ENCODE results near the gene RAB3A. TPM values are rescaled to one million over a fixed set of nuclear protein-coding genes. Genes with fewer than 3 reads are reported as not detected.
"Not testable (repeated sequence)": the region's sequence is repeated elsewhere in the genome, so short reads cannot be mapped to it uniquely, and the experiment has no call there.

RAB3A gene
- total and polyA plus RNA-seq, 8 donors = 0.87 to 2.2 (median 2.0) TPM; not detected in 1

DNA sequence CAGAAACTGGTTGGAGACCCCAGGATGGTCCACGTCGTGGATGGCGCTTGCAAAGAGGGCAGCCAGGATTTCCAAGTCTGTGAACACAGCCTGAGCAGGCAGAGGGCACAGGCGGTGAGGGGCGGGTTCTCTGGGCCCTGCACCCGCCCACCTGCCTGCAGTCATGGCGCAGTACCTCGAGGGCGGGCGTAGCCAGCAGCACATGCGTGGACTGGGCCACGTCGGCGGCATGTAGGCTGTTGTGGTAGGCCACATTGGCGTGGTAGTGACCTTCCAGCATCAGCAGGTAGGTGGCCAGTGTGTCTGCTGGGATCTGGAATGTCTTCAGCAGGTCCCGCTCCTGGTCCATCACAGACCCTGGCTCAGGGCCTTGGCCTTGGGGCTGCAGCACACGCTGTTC is 14.3 kb upstream of the RAB3A start:
- peaks cover 0 to 32% (median 21%) of the 10 kb centered on the region in 3 donors for H3K27me3 ChIP-seq
- DNase-seq = no peak
- WGBS, 5 donors = 72 to 85% (median 81%) methylated on average over 17 of the region's 17 CpGs
- H3K27ac ChIP-seq = no peak overlapping the region
- H3K4me1 ChIP-seq = peaks cover 0 to 8% (median 7%) of the 10 kb centered on the region in 4 donors
- intact Hi-C loops (cut with DNase I; ENCODE audit: low total_unique reads) = no loop called here
- TF ChIP-seq POLR2A (IDR thresholded peaks at IDR 0.05) (no peak), POLR2AphosphoS5 (IDR thresholded peaks at IDR 0.05) (no peak), EP300 (IDR thresholded peaks at IDR 0.05) (no peak)
- TF ChIP-seq, protein P1, sequence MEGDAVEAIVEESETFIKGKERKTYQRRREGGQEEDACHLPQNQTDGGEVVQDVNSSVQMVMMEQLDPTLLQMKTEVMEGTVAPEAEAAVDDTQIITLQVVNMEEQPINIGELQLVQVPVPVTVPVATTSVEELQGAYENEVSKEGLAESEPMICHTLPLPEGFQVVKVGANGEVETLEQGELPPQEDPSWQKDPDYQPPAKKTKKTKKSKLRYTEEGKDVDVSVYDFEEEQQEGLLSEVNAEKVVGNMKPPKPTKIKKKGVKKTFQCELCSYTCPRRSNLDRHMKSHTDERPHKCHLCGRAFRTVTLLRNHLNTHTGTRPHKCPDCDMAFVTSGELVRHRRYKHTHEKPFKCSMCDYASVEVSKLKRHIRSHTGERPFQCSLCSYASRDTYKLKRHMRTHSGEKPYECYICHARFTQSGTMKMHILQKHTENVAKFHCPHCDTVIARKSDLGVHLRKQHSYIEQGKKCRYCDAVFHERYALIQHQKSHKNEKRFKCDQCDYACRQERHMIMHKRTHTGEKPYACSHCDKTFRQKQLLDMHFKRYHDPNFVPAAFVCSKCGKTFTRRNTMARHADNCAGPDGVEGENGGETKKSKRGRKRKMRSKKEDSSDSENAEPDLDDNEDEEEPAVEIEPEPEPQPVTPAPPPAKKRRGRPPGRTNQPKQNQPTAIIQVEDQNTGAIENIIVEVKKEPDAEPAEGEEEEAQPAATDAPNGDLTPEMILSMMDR (IDR thresholded peaks at IDR 0.05) = no peak
- no peaks in the 10 kb centered on the region for H3K36me3 ChIP-seq
- no peaks in the 10 kb centered on the region for H3K9me3 ChIP-seq
- H3K4me3 ChIP-seq = no peak overlapping the region

DNA sequence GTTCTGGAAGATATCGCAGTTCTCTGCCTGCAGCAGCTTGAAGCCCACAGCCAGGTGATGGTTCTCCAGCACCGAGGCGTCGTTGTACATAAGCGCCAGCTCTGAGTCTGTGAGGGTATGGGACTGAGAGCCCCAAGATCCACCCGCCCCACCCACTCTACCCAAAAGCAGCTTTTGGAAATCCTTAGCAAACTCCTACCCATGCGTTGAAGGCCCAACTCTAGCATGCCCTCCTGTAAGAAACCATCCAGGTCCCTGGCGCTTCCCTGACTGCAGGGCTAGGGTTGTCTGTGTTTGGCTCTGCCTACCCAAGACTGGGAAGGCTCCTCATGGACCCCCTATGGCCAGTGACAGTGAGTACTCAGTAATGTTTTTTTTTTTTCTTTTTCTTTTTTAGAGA is 12.9 kb upstream of the RAB3A start:
- Histone ChIP-seq H3K27me3 (peaks cover 0 to 21% (median 17%) of the 10 kb centered on the region in 3 donors), H3K36me3 (no peaks in the 10 kb centered on the region), H3K4me1 (peaks cover 0 to 8% (median 7%) of the 10 kb centered on the region in 4 donors), H3K4me3 (no peak overlapping the region), H3K9me3 (no peaks in the 10 kb centered on the region), H3K27ac (no peak overlapping the region)
- intact Hi-C loops (cut with DNase I; ENCODE audit: low total_unique reads) = no loop called here
- WGBS, 5 donors = 88 to 96% (median 95%) methylated on average over 8 of the region's 8 CpGs
- no peak for DNase-seq
- no peak for TF ChIP-seq POLR2A (IDR thresholded peaks at IDR 0.05)
- no peak for TF ChIP-seq EP300 (IDR thresholded peaks at IDR 0.05)
- TF ChIP-seq, protein P1 (IDR thresholded peaks at IDR 0.05) = no peak
- TF ChIP-seq POLR2AphosphoS5 (IDR thresholded peaks at IDR 0.05) = no peak

DNA sequence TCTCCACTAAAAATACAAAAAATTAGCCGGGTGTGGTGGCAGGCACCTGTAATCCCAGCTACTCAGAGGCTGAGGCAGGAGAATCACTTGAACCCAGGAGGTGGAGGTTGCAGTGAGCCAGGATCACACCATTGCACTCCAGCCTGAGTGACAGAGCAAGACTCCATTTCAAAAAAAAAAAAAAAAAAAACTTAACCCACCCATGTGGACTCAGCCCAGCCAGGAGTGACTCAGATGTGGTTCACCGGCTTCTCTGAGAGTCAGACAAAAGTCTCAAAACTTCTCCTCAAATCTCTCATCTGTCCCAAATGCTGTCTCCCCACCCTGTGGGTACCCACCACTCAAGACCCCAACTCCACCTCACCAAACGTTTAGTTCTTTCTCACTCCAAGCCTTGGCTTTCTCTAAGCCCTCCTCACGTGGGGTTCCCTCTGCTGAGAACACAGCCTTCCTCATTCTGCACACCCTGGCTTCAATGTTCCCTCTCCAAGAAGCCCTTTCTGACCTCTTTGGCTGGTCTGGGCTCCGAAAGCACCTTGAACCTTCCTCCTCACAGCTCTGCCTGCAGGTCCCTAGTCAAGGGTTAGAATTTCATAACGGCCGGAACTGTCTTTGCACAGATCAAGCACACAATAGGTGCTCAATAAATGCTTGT is 11.1 kb upstream of the RAB3A start:
- TF ChIP-seq POLR2A (IDR thresholded peaks at IDR 0.05) (no peak), EP300 (IDR thresholded peaks at IDR 0.05) (no peak), POLR2AphosphoS5 (IDR thresholded peaks at IDR 0.05) (no peak)
- TF ChIP-seq, protein P1 (IDR thresholded peaks at IDR 0.05) = no peak
- WGBS, 5 donors = 61 to 66% (median 63%) methylated on average over 7 of the region's 7 CpGs
- intact Hi-C loops (cut with DNase I; ENCODE audit: low total_unique reads) = loop anchor here (5.0 kb wide), 1 partner anchor 37 kb away; no protein-coding TSS in a partner anchor
- peaks cover 0 to 3% (median 0%) of the 10 kb centered on the region in 3 donors for H3K27me3 ChIP-seq
- H3K4me1 ChIP-seq = no peaks in the 10 kb centered on the region
- no peak for DNase-seq
- H3K27ac ChIP-seq = no peak overlapping the region
- H3K36me3 ChIP-seq = no peaks in the 10 kb centered on the region
- no peak overlapping the region for H3K4me3 ChIP-seq
- H3K9me3 ChIP-seq = no peaks in the 10 kb centered on the region

DNA sequence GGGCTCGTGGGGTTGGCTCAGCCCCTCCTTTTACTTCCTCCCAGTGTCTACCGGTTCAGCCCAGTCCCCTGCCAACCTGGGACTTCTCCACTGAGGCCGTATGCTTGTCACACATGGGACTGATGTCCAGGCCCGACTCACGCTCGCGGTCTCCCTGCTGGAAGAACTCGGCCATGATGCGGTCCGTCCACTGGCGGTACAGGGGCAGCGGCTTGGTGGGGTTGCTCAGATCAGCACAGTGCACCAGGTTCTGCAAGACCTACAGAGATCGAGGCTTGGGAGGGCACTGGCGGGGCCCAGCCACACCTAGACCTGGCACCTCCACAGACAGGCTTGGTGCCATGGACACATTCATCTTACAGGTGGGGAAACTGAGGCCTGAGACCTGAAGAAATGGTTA is 7.8 kb upstream of the RAB3A start:
- H3K9me3 ChIP-seq = no peaks in the 10 kb centered on the region
- DNase-seq = no peak
- no peak for TF ChIP-seq POLR2AphosphoS5 (IDR thresholded peaks at IDR 0.05)
- TF ChIP-seq, protein P1 (IDR thresholded peaks at IDR 0.05) = no peak
- TF ChIP-seq POLR2A (IDR thresholded peaks at IDR 0.05) = no peak
- TF ChIP-seq EP300 (IDR thresholded peaks at IDR 0.05) = no peak
- H3K4me3 ChIP-seq = no peak overlapping the region
- intact Hi-C loops (cut with DNase I; ENCODE audit: low total_unique reads) = loop anchor here (5.0 kb wide), 1 partner anchor 41 kb away; no protein-coding TSS in a partner anchor
- H3K36me3 ChIP-seq = no peaks in the 10 kb centered on the region
- 80 to 88% (median 85%) methylated on average over 3 to 14 of the region's 14 CpGs for WGBS, 5 donors
- peaks cover 0 to 11% (median 4%) of the 10 kb centered on the region in 4 donors for H3K4me1 ChIP-seq
- H3K27ac ChIP-seq = no peak overlapping the region
- H3K27me3 ChIP-seq = peaks cover 0 to 13% (median 0%) of the 10 kb centered on the region in 3 donors

DNA sequence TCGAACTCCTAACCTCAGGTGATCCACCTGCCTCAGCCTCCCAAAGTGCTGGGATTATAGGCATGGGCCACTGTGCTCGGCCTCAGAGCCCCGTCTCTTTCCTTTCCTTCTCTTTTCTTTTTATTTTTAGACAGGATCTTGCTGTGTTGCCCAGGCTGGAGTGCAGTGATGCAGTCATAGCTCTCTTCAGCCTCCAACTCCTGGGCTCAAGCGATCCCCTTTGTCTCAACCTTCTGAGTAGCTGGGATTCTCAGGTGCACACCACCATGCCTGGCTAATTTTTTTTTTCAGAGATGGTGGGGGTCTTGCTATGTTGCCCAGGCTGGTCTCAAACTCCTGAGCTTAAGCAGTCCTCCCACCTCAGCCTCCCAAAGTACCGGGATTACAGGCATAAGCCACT is 6.1 kb upstream of the RAB3A start:
- 85 to 92% (median 90%) methylated on average over 4 to 5 of the region's 5 CpGs for WGBS, 5 donors
- H3K9me3 ChIP-seq, H3K4me3 ChIP-seq, H3K27ac ChIP-seq, DNase-seq, H3K36me3 ChIP-seq: not testable (repeated sequence)
- H3K27me3 ChIP-seq = peaks cover 0 to 13% (median 0%) of the 10 kb centered on the region in 3 donors
- H3K4me1 ChIP-seq = peaks cover 8 to 21% (median 14%) of the 10 kb centered on the region in 4 donors
- intact Hi-C loops (cut with DNase I; ENCODE audit: low total_unique reads) = loop anchor here (5.0 kb wide), 1 partner anchor 42 kb away; no protein-coding TSS in a partner anchor

Measured in stomach (tissue), 9 donors.